Left hindlimb (tissue), 1 donor: ENCODE data around the gene AATF.

Experiments used
- DNase-seq: peaks from one replicate; pipeline ENCODE4 v3.0.0-alpha.2; 2018

The AATF gene

GRCh38 chr17:36983618-36984017, 34.9 kb downstream of the AATF start:
- no peak for DNase-seq

GRCh38 chr17:36989173-36989572, 40.4 kb downstream of the AATF start:
- DNase-seq, result no peak

DNA sequence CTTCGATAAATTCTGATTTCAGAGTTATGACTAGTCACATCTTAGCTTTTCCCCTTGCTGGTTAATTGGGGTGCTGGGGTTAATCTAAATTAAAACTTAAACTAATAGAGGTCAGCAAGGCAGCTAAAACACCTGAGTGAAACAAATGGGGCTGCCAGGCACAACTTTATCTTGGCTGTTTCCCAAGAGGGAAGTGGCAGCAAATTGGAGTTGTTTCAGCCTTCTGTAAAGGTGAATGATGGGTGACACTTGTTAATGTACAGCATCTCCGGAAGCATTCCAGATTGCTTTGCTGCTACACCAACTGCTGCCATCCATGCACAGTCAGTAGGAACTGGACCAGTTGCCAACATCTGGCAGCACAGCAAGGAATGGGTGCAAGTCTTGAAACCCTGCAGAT, 43.9 kb downstream of the AATF start:
- DNase-seq, result no peak

DNA sequence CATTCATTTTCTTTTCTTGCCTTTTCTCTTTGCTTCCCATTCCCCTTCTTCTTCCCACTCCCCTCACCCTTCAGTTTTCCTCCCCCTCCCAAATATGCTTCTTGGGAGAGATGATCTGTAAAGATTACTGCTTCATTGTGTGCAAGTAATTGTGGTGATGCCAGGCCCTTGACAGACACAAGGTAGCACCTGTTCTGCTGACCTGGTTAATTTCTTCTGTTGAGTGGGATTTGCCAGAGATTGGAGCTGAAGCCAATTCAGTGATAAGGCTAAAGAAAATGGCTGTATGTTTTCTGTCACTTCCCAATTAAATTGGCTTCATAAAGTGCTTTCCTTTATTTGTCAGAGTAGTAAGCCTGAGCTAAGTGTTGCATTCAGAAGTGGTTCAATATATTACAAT, 44.5 kb downstream of the AATF start:
- DNase-seq, result no peak

DNA sequence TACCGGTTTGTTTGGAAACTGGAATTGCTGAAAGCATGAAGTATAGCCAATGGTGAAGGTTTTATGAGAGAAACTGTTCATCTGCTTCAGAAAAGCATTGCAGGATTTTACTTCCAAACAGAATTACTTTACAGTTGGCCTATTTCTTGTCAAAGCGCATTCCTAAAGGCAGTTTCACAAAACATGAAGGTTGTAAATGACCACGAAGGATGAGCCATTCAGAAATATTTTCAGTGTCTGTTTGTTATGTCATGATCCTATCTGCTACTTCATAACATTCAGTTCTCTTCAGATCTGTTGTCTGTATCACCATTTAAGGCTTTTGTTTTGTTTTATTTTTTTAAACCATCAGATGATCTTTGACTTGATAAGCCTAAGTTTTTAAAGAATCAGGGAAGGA, 45.7 kb downstream of the AATF start:
- DNase-seq, result no peak

DNA sequence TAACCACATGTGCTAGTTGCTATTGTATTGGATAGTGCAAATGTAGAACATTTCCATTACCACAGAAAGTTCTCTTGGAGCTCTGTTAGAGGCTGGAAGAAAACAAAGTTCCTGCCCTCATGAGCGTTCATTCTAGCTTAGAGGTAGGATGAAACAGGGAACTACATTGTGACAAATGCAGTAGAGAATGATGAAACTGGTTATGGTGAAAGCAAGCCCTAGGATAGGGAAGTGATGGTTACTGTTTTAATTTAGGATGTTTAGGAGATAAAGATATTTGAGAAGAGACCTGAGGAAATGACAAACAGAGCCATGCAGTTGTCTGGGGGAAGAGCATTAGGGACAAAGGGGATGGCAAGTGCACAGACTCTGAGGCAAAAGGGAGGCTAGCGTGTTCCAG, 50.7 kb downstream of the AATF start:
- DNase-seq, result no peak

- DNase-seq, result no peak
Observed at GRCh38 chr17:37016780-37017179, 68.0 kb downstream of the AATF start.

GRCh38 chr17:37017404-37017803, 68.7 kb downstream of the AATF start:
- no peak for DNase-seq

DNA sequence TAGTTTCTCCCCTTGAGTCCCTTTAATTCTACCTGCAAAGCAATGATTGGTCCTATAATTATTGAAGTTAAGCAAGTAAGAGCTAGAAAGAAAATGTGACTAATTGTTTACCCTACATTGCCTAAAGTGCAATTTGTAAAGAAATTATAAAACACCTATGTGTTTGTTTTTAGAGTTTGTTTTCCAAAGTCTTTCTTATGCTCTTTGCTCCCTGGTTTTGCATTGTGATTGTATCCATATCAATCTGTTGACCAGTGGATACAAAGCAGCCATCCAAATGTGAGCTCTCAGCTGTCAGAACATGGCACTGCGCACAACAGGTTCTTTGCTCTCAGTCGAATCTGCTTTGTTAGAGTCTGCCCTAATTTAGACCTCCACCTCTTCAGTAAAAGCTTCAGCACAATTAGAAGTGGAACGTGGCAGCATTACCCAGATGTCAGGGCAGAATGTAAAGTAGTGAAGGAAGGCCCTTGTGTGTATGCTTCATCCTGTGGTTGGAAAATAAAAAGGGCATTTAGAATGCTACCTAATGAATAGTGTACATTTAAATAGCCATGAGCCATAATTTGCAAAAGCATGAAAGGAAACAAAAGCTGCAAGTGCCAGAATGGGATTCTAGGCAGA, 70.5 kb downstream of the AATF start:
- no peak for DNase-seq

GRCh38 chr17:37019741-37020129, 71.0 kb downstream of the AATF start:
- DNase-seq, result no peak

DNA sequence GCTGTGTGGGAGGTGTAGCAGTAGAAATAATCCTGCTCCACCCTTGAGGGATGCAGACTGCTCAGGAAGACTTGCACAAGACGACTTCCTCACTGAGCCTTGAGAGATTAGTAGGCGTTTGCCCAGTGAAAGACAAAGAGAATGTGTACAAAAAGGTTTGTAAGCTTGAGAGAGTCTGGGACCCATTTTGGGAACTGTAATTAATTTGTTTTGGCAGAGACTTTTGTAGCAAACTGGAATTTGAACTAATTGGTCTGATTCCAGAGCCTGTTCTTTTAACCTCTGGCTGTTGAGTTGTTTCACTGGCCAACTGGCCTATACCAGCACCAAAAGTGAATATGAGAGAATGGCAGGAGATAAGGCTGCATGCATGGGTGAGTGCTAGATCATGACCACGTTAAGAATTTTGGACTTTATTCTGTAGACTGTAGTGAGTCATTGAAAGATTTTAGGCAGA, 75.5 kb downstream of the AATF start:
- DNase-seq, result no peak

DNA sequence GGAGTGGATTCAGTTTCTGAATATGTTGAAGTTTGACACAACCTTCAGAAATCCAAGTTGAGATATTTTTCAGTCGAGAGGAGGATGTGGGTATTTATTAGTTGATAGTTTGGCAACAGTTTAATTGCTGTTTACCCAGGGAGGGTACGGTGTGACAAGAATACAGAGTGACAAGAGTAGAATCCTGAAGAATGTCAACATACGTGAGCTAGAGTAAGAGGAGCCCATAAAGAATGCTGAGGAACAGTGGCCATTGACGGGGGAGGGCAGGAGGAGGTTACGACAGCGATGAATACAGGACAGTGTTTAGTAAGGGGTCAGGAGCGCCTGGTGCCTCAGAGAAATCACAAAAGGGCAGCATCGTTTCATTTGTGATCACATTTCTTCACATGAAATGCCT, 76.5 kb downstream of the AATF start:
- DNase-seq, result no peak

DNA sequence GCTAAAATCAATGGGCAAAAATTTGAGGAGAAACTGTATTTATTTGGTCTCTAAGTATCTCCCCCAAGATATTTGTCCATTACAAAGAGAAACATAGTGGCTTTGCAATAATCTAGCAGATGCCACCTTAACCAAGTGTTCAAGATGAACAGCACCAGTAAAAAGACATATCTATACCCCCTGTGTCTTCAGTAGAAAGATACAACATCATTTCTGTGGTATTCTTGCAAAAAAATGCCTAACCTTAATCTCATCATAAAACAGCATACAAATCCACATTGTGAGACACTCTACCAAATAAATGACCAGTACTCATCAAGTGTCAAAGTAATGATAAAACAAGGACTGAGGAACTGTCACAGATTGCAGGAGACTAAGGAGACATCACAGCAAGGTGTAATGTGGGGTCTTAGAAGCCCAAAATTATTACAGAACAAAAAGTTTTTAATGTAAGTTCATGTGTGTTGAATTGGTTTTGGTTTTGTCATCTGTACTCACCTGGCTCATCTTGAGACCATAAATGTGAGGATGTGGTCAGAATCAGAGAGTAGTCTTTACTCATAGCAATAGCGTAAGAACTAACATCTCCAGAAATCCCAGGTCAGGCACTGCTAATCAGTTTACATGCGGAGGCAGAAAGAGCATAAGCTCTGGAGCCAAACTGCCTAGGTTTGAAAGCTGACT, 77.2 kb downstream of the AATF start:
- DNase-seq, result no peak

- no peak for DNase-seq
Observed at GRCh38 chr17:37026531-37026869, 77.7 kb downstream of the AATF start.

GRCh38 chr17:37028040-37028439, 79.3 kb downstream of the AATF start:
- no peak for DNase-seq

GRCh38 chr17:37031493-37032083, 82.8 kb downstream of the AATF start:
- no peak for DNase-seq

DNA sequence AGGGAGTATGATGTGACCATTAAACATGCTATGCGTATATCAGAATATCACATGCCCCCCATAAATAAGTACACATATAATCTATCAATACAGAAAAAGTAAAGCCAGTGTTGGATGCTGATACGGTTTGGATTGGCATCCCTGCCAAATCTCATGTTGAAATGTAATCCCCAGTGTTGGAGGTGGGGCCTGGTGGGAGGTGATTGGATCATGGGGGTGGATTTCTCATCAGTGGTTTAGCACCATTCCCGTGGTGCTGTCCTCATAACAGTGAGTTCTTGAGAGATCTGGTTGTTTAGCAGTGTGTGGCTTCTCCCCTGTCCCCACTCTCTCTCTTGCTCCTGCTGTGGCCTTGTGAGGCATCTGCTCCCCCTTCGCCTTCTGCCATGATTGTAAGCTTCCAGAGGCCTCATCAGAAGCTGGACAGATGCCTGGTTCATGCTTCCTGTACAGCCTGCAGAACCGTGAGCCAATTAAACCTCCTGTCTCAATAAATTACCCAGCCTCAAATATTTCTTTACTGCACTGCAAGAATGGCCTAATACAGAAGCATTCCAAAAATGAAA, 88.9 kb downstream of the AATF start:
- DNase-seq, result no peak

- no peak for DNase-seq
Observed at GRCh38 chr17:37039269-37039668, 90.5 kb downstream of the AATF start.

DNA sequence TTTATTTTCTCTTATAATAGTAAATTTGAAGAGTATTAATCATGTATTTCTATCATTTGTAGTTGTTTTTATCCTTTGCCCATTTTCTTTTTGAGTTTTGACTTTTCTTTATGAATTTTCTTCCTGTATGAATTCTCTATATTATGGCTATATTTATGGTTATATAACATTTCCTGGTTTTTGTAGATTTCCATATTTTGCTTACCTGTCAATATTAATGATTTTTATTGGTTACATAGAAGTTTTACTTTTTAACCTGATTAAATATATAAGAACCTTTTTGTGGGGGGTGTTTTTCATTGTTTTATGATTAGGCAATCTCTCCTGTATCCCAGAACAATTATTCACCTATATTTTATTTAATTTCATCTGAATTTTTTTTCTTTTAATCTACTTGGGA, 93.2 kb downstream of the AATF start:
- no peak for DNase-seq

DNA sequence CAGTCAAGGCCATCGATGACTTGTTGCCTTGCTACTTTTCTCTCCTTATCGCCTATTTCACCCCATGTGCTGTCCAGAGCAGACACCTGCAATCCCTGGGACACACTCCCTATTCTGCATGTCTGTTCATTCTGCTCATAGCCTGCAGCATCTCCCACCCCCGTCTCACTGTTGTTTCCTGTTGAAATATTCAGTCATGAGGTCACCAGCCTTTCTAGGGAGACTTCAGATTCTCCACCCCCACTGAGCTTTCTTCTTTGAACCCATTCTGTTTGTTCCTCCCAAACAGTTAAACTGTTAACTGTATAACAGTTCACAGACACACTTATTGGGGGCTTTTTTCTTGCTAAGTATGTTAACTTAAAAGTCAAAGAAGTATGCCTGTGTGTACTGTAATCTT, 94.4 kb downstream of the AATF start:
- no peak for DNase-seq

GRCh38 chr17:37045351-37045922, 96.7 kb downstream of the AATF start:
- DNase-seq, result no peak

- peak; percentile 83 for DNase-seq
Observed at GRCh38 chr17:37047631-37048104, 98.9 kb downstream of the AATF start.

DNA sequence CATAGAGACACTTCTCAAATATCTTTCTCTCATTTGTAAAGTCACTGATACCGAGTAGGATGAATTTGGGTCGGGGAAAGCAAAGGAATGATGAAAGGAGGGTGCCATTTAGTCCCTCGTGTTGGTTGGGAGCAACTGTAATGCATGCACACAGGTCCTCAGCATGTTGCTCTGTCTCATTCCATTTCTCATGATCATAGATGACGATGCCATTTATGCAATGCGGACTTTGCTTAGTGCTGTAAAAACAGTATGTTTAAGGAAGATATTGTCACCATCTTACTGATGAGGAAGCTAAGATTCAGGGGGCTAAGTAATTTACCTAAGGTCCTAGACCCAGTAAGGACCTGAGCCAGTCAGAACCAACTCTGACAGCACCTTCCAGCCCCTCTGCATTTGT, 100.1 kb downstream of the AATF start:
- no peak for DNase-seq

DNA sequence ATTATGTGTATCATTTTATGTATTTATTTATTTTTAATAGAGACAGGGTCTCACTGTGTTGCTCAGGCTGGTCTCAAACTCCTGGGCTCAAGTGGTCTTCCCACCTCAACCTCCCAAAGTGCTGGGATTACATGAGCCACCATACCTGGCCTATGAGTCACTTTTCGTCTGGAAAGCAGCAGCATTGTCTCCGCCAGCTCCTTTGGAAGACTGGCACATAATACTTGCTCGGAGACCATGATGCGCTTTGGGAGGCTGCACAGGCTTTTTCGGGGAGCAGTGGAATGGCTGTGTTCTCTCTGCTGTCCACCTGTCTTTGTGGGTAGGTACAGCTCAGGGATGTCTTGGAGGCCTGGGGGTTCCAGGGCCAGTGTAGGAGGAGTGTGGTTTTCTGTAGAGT, 102.2 kb downstream of the AATF start:
- DNase-seq, result no peak
